ENCODE data around the gene CRHR2.

CRHR2 gene

GRCh38 chr7:30659312-30659711, 22.9 kb downstream of the CRHR2 start:
- DNase-seq (ENCODE audit: insufficient read length), result no peak
- no peak for TF ChIP-seq POLR2AphosphoS5 (IDR thresholded peaks at IDR 0.05; ENCODE audit: low read depth, low read length)
- TF ChIP-seq POLR2A (IDR thresholded peaks at IDR 0.05; ENCODE audit: low read depth, low read length), result no peak
- TF ChIP-seq TAF1 (IDR thresholded peaks at IDR 0.05; ENCODE audit: borderline replicate concordance, low read depth, low read length), result no peak
- FAIRE-seq, result no peak

GRCh38 chr7:30658479-30659074, 23.7 kb downstream of the CRHR2 start:
- TF ChIP-seq TAF1 (IDR thresholded peaks at IDR 0.05; ENCODE audit: borderline replicate concordance, low read depth, low read length) (no peak), POLR2A (IDR thresholded peaks at IDR 0.05; ENCODE audit: low read depth, low read length) (no peak), POLR2AphosphoS5 (IDR thresholded peaks at IDR 0.05; ENCODE audit: low read depth, low read length) (no peak)
- FAIRE-seq (no peak), DNase-seq (ENCODE audit: insufficient read length) (no peak)

GRCh38 chr7:30657131-30657530, 25.1 kb downstream of the CRHR2 start:
- no peak for DNase-seq (ENCODE audit: insufficient read length)
- no peak for FAIRE-seq
- TF ChIP-seq TAF1 (IDR thresholded peaks at IDR 0.05; ENCODE audit: borderline replicate concordance, low read depth, low read length) (no peak), POLR2A (IDR thresholded peaks at IDR 0.05; ENCODE audit: low read depth, low read length) (no peak), POLR2AphosphoS5 (IDR thresholded peaks at IDR 0.05; ENCODE audit: low read depth, low read length) (no peak)

- FAIRE-seq, result no peak
- no peak for DNase-seq (ENCODE audit: insufficient read length)
- TF ChIP-seq POLR2AphosphoS5 (IDR thresholded peaks at IDR 0.05; ENCODE audit: low read depth, low read length) (no peak), TAF1 (IDR thresholded peaks at IDR 0.05; ENCODE audit: borderline replicate concordance, low read depth, low read length) (no peak), POLR2A (IDR thresholded peaks at IDR 0.05; ENCODE audit: low read depth, low read length) (no peak)
Measured at GRCh38 chr7:30656006-30656957, 26.0 kb downstream of the CRHR2 start.

- TF ChIP-seq POLR2AphosphoS5 (IDR thresholded peaks at IDR 0.05; ENCODE audit: low read depth, low read length) (no peak), POLR2A (IDR thresholded peaks at IDR 0.05; ENCODE audit: low read depth, low read length) (no peak)
- no peak for FAIRE-seq
- no peak for DNase-seq (ENCODE audit: insufficient read length)
Measured at GRCh38 chr7:30655096-30655970, 26.9 kb downstream of the CRHR2 start.

GRCh38 chr7:30654296-30655090, 27.8 kb downstream of the CRHR2 start:
- FAIRE-seq (no peak), DNase-seq (ENCODE audit: insufficient read length) (no peak)
- TF ChIP-seq POLR2A (IDR thresholded peaks at IDR 0.05; ENCODE audit: low read depth, low read length), result no peak
- no peak for TF ChIP-seq TAF1 (IDR thresholded peaks at IDR 0.05; ENCODE audit: borderline replicate concordance, low read depth, low read length)
- TF ChIP-seq POLR2AphosphoS5 (IDR thresholded peaks at IDR 0.05; ENCODE audit: low read depth, low read length), result no peak

- no peak for FAIRE-seq
- no peak for DNase-seq (ENCODE audit: insufficient read length)
- no peak for TF ChIP-seq POLR2A (IDR thresholded peaks at IDR 0.05; ENCODE audit: low read depth, low read length)
- TF ChIP-seq POLR2AphosphoS5 (IDR thresholded peaks at IDR 0.05; ENCODE audit: low read depth, low read length), result no peak
- TF ChIP-seq TAF1 (IDR thresholded peaks at IDR 0.05; ENCODE audit: borderline replicate concordance, low read depth, low read length), result no peak
Measured at GRCh38 chr7:30652698-30653641, 29.3 kb downstream of the CRHR2 start.

DNA sequence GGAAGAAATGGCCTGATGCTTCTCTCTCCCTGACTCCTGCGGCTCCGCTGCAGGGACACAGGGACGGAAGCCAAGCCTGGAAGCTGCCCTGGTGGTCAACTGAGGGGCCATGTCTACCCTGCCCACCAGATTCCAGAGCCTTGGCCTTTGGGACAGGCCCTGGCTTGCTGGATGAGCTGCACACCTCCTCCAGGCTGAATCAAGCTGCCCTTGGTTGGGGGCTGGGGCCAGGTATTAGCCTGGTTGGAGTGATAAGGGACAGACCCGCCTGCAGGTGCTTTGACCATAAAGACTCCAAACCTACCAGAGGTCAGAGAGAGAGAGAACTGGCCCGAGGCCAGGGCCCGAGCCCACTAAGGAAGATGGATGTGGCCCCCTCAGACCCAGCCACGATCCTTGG, 30.1 kb downstream of the CRHR2 start:
- no peak for DNase-seq (ENCODE audit: insufficient read length)
- FAIRE-seq, result no peak
- TF ChIP-seq POLR2AphosphoS5 (IDR thresholded peaks at IDR 0.05; ENCODE audit: low read depth, low read length) (no peak), TAF1 (IDR thresholded peaks at IDR 0.05; ENCODE audit: borderline replicate concordance, low read depth, low read length) (no peak), POLR2A (IDR thresholded peaks at IDR 0.05; ENCODE audit: low read depth, low read length) (no peak)

- FAIRE-seq (no peak), DNase-seq (ENCODE audit: insufficient read length) (no peak)
- TF ChIP-seq POLR2AphosphoS5 (IDR thresholded peaks at IDR 0.05; ENCODE audit: low read depth, low read length), result no peak
- no peak for TF ChIP-seq TAF1 (IDR thresholded peaks at IDR 0.05; ENCODE audit: borderline replicate concordance, low read depth, low read length)
- TF ChIP-seq POLR2A (IDR thresholded peaks at IDR 0.05; ENCODE audit: low read depth, low read length), result no peak
Measured at GRCh38 chr7:30650421-30650808, 31.8 kb downstream of the CRHR2 start.
